ENCODE data around the gene CREB3L4. TPM values are rescaled to one million over a fixed set of nuclear protein-coding genes. Genes with fewer than 3 reads are reported as not detected.
A peak's percentile ranks its signal among the peaks of the same experiment; 100 is the strongest.
"Not testable (repeated sequence)": the region's sequence is repeated elsewhere in the genome, so short reads cannot be mapped to it uniquely, and the experiment has no call there.

The CREB3L4 gene
- polyA plus RNA-seq, 4 donors = 22.4 to 44.2 (median 35.9) TPM

DNA sequence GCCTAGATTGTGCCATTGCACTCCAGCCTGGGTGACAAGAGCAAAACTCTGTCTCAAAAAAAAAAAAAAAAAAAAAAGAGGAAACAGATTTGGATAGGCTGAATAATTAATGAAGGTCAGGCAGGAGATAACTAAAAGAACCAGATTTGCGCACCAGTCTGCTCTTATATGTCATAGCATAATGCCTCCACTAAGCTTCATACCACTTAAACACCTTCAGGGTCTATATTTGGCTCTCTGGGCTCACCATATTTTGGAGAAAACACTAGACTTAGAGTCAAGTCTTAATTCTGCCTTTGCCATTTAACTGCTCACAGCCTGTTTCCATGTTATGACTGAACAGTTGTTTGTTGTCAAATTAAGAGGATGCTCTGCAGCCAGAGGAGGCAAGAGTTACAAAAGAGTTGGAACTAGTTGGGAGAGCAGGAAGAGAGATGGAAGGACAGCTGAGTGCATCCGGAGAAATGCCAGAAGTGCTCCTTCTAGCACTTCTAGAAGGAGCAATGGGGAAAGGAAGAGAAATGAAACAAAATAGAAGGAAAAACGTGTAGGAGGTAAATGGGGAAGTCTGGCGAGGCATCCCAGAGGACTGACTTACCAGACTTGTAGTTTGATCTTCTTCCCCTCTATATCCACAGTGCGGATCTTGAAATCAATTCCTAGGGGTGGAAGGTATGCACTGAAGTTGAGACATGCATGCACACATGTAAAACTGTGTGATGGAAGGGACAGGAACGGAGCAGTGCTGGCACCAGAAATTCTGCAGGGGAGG, 16.6 kb downstream of the CREB3L4 start:
- no peak for DNase-seq (ENCODE audit: low read depth in 4 of 4, low spot score in 3 of 4)

DNA sequence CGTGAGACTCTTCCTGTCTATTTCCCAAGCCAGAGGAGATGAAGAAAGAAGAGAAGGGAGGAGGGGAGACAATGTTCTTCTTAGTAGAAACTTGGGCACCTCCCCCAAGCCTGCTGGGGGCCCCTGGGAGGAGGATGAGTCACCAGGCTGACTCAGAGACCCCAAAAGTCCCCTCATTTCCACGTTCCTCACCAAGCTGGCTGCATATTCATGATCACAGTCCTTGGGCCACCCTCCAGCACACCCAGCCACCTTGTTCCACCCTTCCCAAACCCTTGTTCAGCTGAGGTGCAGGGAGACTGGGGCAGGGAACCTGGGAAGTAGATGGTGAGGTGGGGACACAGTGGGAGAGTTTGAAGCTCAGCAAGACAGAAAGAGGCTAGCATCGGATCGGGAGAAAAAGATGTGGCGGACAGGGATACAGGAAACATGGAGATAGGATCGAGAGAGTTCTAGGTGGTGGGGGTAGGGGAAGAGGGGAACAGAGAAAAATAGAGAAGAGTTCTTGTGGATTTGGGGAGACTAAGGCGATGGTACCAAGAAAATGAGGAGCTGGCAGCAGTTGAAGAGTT, 17.7 kb downstream of the CREB3L4 start:
- no peak for DNase-seq (ENCODE audit: low read depth in 4 of 4, low spot score in 3 of 4)

DNA sequence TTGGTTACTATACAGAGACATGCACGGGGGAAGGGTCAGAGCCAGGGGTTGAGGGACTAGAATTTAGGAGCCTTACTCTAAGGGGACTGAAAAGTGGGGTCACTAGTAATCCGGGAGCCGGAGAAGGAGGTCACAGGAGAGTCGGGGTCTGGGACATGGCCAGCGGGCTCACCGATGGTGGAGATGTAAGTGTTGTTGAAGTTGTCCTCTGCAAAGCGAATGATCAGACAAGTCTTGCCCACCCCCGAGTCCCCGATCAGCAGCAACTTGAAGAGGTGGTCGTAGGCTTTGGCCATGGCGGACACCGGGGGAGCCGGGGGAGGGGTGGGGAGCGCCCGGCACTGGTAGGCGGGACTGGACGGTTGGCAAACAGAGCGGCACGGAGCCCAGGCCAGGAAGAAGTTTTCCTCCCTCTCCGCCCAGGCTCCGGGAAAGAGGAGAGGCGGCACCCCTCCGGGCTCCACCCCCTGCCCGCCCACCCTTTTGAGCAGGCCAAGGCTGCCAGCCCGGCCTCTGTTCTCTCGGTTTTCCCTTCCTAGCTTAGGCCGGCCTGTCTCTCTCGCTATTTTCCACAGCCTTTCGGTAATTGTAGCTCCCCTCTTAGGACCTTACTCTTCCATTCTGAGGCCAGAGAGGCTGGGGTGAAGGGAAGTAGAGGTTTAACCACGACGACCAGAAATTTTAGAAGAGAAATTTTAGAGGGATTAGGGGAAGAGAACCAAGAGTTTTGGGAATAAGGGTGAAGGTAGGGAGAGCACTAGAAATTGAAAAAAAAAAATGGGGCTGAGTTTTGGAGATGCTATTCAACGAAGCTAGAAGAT, 18.4 kb downstream of the CREB3L4 start, which contains the start of gene RAB13:
RAB13 (minus strand) TSS at position 399 of the 821 bp plus-strand sequence; CDS start at position 296, 103 bp downstream.
- DNase-seq (ENCODE audit: low read depth in 4 of 4, low spot score in 3 of 4) = peak in 2 of 4 donors; percentile 68 to 72

DNA sequence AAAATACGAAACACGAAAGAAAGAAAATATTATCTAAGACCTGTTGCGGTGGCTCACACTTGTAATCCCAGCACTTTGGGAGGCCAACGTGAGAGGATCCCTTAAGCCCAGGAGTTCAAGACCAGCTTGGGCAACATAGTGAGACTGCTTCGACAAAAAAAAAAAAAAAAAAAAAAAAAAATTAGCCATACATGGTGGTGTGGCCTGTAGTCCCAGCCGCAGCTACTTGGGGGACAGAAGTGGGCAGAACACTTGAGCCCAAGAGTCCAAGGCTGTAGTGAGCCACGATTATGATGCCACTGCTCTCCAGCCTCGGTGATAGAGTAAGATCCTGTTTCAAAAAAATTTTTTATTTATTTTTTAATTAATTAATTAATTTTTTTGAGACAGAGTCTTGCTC, 19.9 kb downstream of the CREB3L4 start:
- DNase-seq (ENCODE audit: low read depth in 4 of 4, low spot score in 3 of 4) = no peak

DNA sequence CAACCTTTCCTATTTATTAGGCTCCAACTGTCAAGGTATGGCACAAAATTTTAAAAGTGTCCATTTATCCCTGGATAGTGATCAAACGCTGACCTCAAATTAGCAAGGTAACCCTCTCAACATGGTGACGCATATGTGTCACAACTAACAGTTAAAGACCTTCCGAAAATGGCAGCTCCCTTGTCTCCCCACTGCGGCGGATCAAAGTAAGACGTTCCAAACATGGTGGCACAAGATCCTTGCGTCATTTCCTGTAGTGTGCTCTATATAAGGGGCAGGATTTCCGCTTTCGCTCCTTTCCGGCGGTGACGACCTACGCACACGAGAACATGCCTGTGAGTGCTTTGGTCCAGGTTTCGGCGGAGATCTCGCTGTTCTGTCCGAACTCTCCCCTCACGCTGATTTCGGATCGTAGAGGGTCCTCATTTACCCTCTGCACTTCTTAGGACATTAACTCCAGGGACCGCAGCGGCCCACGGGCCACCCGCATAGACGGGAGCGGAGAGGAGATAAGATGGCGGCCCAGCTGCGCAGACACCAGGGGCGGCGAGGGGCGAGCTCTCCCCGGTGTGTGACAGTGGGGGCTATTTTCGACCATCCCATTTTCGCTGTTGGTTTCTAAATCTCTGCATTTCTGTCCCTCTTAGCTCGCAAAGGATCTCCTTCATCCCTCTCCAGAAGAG, 22.9 kb downstream of the CREB3L4 start, which contains the start of gene RPS27:
RPS27 (plus strand) TSS at position 295 of the 683 bp plus-strand sequence; CDS start at position 330, 35 bp downstream.
- peak; percentile 93 to 98 (median 96) for DNase-seq (ENCODE audit: low read depth in 4 of 4, low spot score in 3 of 4)

DNA sequence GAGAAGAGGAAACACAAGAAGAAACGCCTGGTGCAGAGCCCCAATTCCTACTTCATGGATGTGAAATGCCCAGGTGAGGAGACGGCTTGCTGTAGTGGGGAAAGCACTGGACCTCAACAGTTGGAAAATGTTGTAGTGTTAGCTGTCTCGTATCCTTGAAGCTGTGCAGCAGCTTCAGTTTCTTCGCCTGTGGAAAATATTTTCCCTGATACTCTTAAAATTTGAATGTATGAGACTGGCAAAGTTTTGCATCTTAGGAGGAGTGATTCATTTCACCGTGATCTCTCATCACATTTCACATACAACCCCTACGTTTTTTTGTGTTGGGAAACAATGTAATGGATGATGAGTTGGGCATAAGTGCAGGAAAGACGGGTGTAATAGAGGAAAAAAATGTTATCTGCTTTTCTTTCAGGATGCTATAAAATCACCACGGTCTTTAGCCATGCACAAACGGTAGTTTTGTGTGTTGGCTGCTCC, 23.5 kb downstream of the CREB3L4 start:
- no peak for DNase-seq (ENCODE audit: low read depth in 4 of 4, low spot score in 3 of 4)

DNA sequence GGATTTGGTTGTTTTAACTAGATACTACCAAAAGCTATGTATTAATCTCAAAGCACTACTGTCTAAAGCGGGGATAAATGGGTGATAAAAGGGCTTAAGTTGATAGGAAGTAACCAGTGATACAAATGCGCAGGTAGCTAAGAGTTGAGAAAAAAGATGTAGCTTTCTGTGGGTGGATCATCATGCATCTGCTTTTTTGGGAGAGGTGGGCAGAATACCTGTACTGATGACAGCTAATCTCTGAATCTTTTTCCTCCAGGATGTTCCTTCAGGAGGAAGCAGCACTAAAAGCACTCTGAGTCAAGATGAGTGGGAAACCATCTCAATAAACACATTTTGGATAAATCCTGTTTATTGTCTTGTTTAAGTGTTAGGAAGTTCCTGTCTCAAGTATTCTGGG, 24.1 kb downstream of the CREB3L4 start:
- no peak for DNase-seq (ENCODE audit: low read depth in 4 of 4, low spot score in 3 of 4)

DNA sequence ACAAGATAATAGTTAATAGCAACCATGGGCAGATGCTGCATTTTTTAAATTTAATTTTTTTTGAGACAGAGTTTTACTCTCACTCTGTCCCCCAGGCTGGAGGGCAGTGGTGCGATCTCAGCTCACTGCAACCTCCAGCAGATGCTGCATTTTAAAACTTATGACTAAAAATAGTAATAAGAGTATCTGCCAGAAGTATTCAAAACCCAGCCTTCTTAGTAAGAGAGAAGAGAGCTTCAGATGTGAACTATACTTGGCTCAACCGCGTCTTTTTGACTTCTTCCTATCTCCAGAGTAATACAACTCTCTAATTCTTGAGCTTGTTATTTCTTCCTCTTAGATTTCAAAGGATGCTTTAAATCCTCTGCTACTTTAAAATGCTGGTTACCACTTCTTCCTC, 27.5 kb downstream of the CREB3L4 start:
- DNase-seq (ENCODE audit: low read depth in 4 of 4, low spot score in 3 of 4) = no peak

DNA sequence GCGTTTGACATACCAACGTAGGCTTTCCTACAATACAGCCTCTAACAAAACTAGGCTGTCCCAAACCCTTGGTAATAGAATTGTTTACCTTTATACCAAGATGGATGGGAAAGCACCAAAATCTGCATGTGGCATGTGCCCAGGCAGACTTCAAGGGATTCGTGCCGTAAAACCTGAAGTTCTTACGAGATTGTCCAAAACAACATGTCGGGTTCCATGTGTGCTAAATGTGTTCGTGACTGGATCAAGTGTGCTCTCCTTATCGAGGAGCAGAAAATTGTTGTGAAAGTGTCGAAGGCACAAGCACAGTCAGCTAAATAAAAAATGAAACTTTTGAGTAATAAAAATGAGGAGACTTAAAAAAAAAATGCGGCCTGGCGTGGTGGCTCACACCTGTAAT, 27.9 kb downstream of the CREB3L4 start:
- DNase-seq (ENCODE audit: low read depth in 4 of 4, low spot score in 3 of 4) = no peak

DNA sequence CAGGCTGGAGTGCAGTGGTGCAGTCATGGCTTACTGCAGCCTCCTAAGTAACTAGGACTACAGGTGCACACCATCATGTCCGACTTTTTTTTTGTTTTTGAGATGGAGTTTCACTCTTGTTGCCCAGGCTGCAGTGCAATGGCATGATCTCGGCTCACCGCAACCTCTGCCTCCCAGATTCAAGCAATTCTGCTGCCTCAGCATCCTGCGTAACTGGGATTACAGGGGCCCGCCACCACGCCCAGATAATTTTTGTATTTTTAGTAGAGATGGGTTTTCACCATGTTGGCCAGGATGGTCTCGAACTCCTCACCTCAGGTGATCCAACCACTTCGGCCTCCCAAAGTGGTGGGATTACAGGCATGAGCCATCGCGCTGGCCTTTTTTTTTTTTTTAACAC, 29.2 kb downstream of the CREB3L4 start:
- DNase-seq (ENCODE audit: low read depth in 4 of 4, low spot score in 3 of 4) = not testable (repeated sequence)

DNA sequence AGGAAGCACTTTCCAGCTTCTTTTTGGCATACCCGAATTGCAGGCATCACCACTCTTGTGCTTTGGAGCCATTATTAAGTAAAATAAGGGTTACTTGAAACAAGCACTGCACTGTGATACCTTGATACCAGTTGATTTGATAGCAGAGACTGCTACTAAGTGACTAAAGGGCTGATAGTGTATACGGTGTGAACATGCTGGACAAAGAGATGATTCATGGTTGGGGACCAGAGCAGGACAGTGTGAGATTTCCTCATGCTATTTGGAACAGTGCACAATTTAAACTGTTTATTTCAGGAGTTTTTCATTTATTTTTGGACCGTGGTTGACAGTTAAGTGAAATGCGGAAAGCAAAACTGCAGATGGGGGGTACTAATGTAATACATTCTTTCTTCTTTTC, 32.7 kb downstream of the CREB3L4 start:
- no peak for DNase-seq (ENCODE audit: low read depth in 4 of 4, low spot score in 3 of 4)

DNA sequence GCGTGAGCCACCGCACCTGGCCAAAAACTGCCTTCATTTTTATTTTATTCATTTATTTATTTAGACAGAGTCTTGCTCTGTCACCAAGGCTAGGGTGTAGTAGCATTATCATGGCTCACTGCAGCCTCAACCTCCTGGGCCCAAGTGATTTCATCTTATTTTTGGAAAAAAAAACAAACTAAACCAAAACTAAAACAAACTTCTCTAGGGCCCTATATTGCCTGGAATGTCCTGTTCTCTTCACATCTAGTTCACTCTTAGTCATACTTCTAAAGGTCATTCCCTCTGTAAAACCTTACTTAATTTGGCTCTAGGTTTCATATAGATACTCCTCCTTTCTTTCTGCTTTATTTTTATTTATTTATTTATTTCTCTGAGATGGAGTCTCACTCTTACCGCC, 38.4 kb downstream of the CREB3L4 start:
- DNase-seq (ENCODE audit: low read depth in 4 of 4, low spot score in 3 of 4) = no peak

DNA sequence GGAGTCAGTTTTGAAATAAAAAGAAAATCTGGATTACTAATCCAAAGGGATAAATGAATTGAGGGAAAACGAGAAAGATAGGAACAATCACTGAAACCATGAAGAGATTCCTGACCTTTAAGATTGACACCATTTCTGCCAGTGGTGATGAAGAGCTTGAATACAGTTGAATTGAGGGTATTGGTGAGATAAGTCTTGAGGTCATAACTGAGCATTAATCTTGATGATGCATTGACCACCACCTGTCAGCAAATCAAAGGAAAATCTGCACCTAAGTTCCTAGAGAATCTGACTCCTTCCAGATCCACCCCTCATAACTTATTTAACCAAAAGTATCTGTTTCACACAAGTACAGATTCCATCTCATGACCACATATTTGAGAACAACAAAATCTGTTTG, 44.4 kb downstream of the CREB3L4 start:
- no peak for DNase-seq (ENCODE audit: low read depth in 4 of 4, low spot score in 3 of 4)

DNA sequence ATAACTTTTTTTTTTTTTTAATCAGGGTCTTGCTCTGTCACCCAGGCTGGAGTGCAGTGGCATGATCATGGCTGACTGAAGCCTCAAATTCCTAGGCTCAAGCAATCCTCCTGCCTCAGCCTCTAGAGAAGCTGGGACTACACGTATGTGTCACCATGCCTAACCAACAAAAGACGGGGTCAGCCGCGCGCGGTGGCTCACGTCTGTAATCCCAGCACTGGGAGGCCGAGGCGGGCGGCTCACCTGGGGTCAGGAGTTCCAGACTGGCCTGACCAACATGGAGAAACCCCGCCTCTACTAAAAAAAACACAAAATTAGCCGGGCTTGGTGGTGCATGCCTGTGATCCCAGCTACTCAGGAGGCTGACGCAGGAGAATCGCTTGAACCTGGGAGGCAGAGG, 44.8 kb downstream of the CREB3L4 start:
- not testable (repeated sequence) for DNase-seq (ENCODE audit: low read depth in 4 of 4, low spot score in 3 of 4)

DNA sequence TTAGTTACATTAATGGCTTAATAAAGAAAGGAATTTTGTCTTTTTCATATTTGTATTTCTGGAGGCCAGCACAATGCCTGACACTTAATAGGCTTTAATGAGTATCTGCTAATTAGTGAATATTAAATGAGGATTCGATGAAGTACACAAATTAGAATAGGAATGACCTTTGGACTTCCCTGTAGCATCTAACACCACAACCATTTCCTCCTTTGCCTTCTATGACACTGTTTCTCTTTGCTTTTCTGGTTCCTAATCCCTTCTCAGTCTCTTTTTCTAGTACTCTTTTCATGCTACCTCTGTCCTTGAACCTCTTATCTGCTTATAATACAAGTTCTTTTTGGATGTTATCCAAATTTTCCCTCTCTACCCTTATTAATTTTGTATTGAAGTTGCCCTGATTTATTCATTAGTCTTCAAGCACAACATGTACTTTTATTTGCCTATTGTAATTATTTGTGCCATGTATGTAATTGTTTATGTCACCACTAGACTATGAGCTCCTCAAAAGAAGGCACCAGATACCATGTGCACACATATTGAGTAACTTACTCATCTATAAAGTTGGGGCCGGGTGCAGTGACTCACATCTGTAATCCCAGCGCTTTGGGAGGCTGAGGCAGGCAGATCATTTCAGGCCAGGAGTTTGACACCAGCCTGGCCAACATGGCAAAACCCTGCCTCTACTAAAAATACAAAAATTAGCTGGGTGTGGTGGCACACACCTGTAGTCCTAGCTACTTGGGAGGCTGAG, 46.6 kb downstream of the CREB3L4 start:
- DNase-seq (ENCODE audit: low read depth in 4 of 4, low spot score in 3 of 4) = no peak

DNA sequence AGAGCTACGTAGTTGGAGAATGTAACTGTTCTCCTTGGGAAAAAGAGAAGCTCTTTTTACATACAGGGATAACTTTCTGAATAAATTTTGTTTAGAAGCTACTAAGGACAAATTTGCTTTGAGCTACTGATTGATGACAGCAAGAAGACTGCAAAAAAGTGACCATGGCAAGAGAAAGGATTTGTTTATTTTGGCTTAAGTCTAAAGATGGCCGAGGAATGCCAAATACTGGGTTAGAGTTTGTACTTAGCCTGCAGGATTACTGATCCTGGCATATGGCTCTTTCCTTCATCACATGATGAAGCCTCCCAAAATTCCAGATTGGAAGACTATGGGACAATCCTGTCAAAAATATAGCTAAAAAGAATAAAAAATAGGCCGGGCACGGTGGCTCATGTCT, 51.6 kb downstream of the CREB3L4 start:
- DNase-seq (ENCODE audit: low read depth in 4 of 4, low spot score in 3 of 4) = no peak

DNA sequence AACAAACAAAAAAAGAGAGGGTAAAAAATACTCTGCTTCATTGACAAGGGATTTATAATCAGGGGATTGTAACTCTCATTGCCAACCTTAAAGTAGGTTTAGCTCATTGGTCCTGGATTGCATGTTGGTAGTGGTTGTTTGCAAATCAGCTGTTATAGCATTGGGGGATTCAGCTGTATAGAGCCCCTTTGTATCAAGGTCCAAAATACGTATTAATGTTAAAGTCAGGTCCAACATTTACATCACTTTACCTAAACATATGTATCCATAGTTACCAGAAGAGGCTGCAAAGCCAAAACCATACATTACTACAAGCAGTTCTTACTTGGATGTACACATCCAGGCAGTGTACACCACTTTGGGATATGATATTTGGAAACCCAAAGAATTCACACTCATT, 52.2 kb downstream of the CREB3L4 start:
- no peak for DNase-seq (ENCODE audit: low read depth in 4 of 4, low spot score in 3 of 4)

Data from left renal pelvis (tissue), 4 donors.